Adrenal gland (tissue), 5 donors: Measurements from ENCODE around the gene KRTAP5-6.

Source experiments
- CTCF ChIP-seq, 6 experiments: fragments of 450-650 bp in 4 of 6; fragments of 200-600 bp in 2 of 6; sonication (generic) in 1 of 6; IDR thresholded peaks; 1 replicate in 5 of 6; 2 replicates in 1 of 6; pipeline versions ENCODE4 v1.5.1 to v1.8.0; 2016 to 2021; ENCODE audit warnings: antibody characterized with exemption in 6 of 6, mild to moderate bottlenecking in 2 of 6, moderate library complexity in 1 of 6
- POLR2A ChIP-seq, 2 donors: fragments of 450-650 bp; IDR thresholded peaks; one replicate each; pipeline ENCODE4 v1.6.1; 2017; ENCODE audit warnings: antibody characterized with exemption in 2 of 2, mild to moderate bottlenecking in 2 of 2, moderate library complexity in 1 of 2
- donor health status: DM: no; HTN: no; CAD: no.

GRCh38 chr11:1703146-1703545 lies 6.2 kb downstream of the KRTAP5-6 start:
- TF ChIP-seq CTCF (IDR thresholded peaks at IDR 0.05) = no peak
- no peak for TF ChIP-seq POLR2A (IDR thresholded peaks at IDR 0.05)
